Kidney glomerular epithelial cell (primary cell): ENCODE results near the gene SLC4A2.

Source experiments
- DNase-seq: peaks from one replicate; lab custom pipeline; 2025; lab: John Stamatoyannopoulos, UW

The SLC4A2 gene

DNA sequence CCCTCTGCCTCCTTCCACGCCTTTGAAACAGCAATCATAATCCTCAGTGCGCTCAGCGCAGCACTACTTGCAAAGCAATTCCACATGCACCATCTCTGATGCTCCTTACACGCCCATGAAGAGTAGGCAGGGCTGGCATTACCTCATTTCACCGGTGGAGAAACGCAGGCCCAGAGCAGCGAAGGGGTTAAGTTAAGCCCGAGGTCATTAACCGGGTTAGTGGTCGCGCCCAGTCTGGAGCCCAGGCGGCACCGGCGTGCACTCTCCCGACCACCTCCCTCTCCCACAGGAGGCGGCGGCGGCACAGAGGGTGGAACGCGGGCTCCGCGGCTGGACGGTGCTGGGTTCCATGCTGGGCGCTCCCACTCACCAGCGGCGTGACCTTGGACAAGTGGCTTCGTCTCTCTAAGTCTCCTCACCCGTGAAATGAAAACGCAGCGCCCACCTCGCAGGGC is 20.7 kb downstream of the SLC4A2 start:
- DNase-seq, result no peak

DNA sequence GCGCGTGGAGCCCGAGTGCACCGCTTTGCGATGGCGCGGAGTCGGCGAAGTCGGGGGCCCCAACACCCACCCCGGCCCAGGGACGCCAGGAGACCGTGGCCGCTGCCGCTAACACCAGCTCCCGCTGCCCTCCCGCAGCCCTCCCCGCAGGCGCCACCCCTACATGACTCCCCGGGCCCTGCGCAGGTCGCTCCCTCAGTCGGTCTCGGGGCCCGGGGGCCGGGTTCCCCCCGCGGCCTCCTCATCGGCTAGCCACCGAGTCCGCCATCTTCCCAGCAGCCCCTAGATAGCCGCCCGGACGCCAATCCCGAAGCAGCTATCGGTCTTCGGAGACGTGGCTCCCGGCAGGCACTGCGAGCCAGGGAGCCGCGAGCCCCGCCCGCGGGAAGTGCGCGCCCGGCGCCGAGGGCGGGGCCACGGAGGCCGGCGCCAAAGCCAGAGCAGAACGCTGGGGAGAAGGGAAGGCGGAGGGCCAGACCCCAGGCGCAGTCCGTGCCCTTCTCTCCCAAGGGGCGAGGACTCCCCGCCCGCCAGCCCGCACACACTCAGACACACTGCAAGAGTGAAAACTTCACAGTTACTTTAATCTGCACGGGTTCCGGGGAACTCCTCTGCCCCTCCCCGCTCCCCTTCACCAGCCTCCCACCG is 21.3 kb downstream of the SLC4A2 start, which contains the start of gene FASTK:
FASTK (minus strand) TSS at position 288 of the 648 bp plus-strand sequence; CDS start at position 245, 43 bp downstream.
- peak; percentile 83 for DNase-seq

- no peak for DNase-seq
Observed at GRCh38 chr7:151081170-151082101, 22.0 kb downstream of the SLC4A2 start.

GRCh38 chr7:151082141-151083070 is 23.0 kb downstream of the SLC4A2 start:
- DNase-seq, result no peak

DNA sequence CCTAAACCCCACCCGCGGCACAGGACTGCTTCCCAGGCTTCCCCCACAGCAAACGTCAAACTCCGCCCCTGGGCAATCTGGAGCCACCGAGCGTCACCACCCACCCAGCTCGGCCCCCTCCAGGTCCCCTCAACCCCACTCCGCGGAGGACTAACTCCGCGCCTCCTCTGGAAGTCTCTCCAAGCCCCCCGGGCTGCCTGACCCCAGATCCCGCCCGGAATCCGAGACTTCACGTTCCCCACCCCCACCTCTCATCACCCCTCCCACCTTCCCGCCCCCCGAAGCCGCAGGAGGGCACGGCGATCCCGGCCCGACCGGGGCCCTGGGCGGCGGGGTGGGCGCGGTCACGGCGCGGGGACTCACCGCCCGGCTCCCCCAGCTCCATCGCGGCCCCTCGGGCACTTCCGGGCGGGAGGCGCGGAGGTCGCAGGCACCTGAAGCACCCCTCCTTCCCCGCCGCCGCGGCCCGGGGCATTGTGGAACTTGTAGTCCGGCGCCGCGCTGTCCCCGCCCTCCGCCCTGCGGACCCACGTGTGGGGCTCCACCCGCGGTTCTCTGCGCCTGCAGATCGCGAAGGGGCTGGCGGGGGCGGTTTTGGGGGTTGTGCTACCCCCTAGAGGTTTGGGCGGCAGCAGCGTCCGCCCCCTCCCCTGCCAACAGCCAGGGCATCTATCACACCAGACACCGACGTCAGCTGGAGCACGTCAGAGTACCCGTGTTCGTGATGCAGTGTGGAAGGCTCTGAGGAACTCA is 23.9 kb downstream of the SLC4A2 start, which contains the start of gene TMUB1:
TMUB1 (minus strand) TSS at position 423 of the 753 bp plus-strand sequence. CDS start 930 bp downstream, outside the sequence.
- peak; percentile 67 for DNase-seq

- no peak for DNase-seq
Observed at GRCh38 chr7:151083824-151084160, 24.4 kb downstream of the SLC4A2 start.

DNA sequence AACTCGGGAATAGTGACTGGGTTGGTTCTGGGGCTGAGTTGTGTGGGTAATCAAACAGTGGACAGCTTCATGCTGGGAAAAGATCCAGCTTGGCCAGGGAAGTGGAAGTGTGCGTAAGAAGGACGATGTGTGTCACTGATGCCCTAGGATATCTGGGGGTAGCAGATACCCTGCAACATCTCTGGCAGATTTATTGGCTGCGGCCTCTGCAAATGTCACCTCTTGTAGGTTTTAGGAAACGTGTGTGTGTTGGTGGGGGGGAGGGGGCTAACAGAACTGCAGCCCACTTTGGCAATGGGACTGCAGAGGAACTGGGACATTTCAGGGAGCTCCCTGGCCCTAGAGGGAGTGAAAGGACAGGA is 25.9 kb downstream of the SLC4A2 start:
- DNase-seq, result no peak

GRCh38 chr7:151085691-151086620 is 26.6 kb downstream of the SLC4A2 start, which contains the start of gene AGAP3:
TSS of gene AGAP3 (plus strand) at chr7:151086475. CDS start at chr7:151086742, 267 bp downstream.
- DNase-seq, result peak; percentile 52

- no peak for DNase-seq
Observed at GRCh38 chr7:151086802-151087244, 27.4 kb downstream of the SLC4A2 start.

DNA sequence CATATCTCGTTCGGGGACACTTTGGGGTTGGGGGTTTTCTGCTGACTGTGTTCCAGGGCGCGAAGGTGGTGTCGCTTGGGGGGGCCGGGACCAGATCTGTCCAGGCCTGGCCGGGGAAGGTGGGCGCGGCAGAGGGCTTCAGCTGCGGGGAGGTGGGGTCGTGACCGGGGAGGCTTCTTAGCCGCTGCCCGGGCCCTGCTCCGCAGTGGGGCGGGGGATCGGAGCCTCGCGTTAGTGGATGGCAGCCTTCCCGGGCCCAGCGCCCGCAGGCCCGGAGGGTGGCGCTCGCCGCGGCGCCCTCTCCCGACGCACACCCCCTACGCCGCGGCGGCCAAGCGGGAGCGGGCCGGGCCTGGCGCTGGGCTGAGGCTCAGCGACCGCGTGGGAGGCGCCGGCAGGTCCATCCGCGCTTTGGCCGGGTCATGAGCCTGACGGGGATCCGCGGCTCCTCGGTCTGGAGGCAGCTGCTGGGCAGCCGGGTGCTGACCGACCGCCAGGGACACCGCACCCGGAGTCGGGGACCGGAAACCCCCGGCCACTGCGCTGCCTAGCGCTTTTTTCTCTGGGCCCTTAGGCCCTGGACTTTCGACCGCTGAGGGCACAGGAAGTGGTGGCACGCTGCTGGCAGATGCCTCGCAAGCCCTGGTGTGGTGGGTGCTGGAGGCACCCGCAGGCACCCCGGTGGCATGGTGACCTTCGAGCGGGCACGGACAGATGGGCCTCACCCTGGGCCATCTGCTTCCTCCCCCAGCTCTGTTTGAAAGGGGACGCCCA is 28.0 kb downstream of the SLC4A2 start:
- DNase-seq, result peak; percentile 25

GRCh38 chr7:151088019-151088855 is 28.8 kb downstream of the SLC4A2 start:
- no peak for DNase-seq

DNA sequence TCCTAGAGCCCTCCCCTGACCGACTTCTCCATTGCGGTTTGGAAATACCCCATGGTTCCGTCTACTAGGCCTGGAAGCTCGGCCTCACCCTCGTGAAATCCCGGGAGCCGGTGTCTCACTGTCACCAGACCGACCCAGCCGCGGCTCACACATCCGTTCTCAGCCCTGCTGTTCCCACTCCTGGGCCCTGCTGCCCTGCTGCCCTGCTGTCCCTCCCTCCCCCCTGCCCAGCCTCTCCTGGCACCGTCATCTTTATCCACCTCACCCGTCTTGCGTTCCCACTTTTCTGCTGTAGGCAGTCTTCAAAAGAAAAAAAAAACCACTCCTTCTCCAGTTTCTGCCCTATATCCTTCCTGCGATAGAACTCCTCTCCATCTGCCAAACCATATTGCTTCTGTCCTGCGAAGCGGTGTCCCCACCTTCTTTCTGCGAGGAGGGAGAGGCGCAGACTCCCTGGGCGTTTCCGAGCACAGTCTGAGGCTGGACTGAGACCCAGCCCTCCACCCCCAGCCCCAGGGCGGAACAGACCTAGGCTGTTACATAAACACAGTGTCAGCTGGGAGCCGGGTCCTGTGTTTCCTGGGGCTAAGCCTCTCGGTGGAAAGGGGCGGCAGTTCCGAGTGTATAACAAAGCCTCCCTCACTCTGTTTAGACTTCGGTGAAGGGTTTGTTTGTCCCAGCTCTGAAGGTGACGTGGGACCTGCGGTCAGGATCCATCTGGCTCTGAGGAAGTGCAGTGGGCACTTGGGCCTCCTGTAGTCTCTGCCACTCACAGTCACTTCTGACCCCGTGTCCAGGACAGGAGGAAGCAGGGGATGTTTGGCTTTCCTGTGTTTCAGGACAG is 29.7 kb downstream of the SLC4A2 start:
- DNase-seq, result peak; percentile 29

GRCh38 chr7:151089893-151090730 is 30.7 kb downstream of the SLC4A2 start:
- DNase-seq, result no peak

GRCh38 chr7:151091003-151091402 is 31.6 kb downstream of the SLC4A2 start:
- DNase-seq, result no peak

GRCh38 chr7:151091431-151091830 is 32.0 kb downstream of the SLC4A2 start:
- DNase-seq, result no peak

DNA sequence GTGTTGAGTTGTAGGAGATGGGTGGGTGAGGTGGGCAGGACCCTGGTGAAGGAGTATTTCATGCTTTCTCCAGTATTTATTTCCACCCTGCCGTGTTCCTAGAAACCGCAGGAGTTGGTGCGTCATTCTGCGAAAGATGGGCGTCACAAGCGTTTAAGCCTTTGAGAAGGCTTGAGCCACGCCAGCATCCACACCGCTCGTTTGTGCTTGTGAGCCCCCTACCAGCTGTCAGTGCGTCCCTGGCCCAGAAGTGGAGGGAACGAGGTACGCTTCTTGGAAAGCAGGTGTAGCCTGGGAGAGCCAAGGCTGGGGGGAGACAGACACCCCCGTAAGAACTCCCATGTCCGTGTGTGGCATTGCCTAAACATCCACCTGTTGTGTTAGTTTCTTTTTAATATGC is 32.6 kb downstream of the SLC4A2 start:
- no peak for DNase-seq
